Smooth muscle cell (in vitro differentiated cells): ENCODE measurements around the gene NUP98. TPM values are rescaled to one million over a fixed set of nuclear protein-coding genes. Genes with fewer than 3 reads are reported as not detected.

Source experiments
- DNase-seq: peaks from one replicate; lab custom pipeline; 2025; ENCODE audit not compliant: unreplicated experiment; lab: John Stamatoyannopoulos, UW
- H2AFZ ChIP-seq: fragments of 200-600 bp; sonication (generic); 2 replicates; pipeline ENCODE4 v1.6.0; 2016; ENCODE audit warnings: antibody characterized with exemption, low read depth, mild to moderate bottlenecking
- H3F3A ChIP-seq: fragments of 200-600 bp; sonication (generic); 2 replicates; pipeline ENCODE4 v1.6.0; 2017; ENCODE audit warnings: antibody characterized with exemption, low read depth
- H3K27ac ChIP-seq: fragments of 200-600 bp; sonication (generic); 2 replicates; pipeline ENCODE4 v1.5.1; 2016; ENCODE audit warnings: low read depth, mild to moderate bottlenecking
- H3K27me3 ChIP-seq: fragments of 200-600 bp; sonication (generic); 2 replicates; pipeline ENCODE4 v1.6.1; 2016; ENCODE audit warnings: low read depth, mild to moderate bottlenecking
- H3K36me3 ChIP-seq: fragments of 200-600 bp; sonication (generic); 2 replicates; pipeline ENCODE4 v1.5.1; 2016; ENCODE audit warnings: low read depth
- H3K4me1 ChIP-seq: fragments of 200-600 bp; sonication (generic); 2 replicates; pipeline ENCODE4 v1.5.1; 2016; ENCODE audit warnings: low read depth
- H3K4me2 ChIP-seq: fragments of 200-600 bp; sonication (generic); 2 replicates; pipeline ENCODE4 v1.6.0; 2016; ENCODE audit warnings: mild to moderate bottlenecking
- H3K4me3 ChIP-seq: fragments of 200-600 bp; sonication (generic); 2 replicates; pipeline ENCODE4 v1.5.1; 2016; ENCODE audit warnings: mild to moderate bottlenecking
- H3K79me2 ChIP-seq: fragments of 200-600 bp; sonication (generic); 2 replicates; pipeline ENCODE4 v1.6.0; 2016; ENCODE audit warnings: low read depth, mild to moderate bottlenecking
- H3K9ac ChIP-seq: fragments of 200-600 bp; sonication (generic); 2 replicates; pipeline ENCODE4 v1.6.0; 2016; ENCODE audit warnings: low read depth
- H3K9me3 ChIP-seq: fragments of 200-600 bp; sonication (generic); replicated peaks from 2 replicates; pipeline ENCODE4 v1.5.1; 2016; ENCODE audit warnings: low read depth
- H4K20me1 ChIP-seq: fragments of 200-600 bp; sonication (generic); 2 replicates; pipeline ENCODE4 v1.6.0; 2016; ENCODE audit warnings: low read depth
- CTCF ChIP-seq: fragments of 200-600 bp; sonication (generic); IDR thresholded peaks from 2 replicates; pipeline ENCODE4 v1.5.1; 2017; ENCODE audit warnings: borderline replicate concordance, mild to moderate bottlenecking, antibody characterized with exemption; ENCODE audit not compliant: insufficient read depth, poor library complexity, severe bottlenecking
- WGBS: methylation state at CpG from one replicate; pipeline ENCODE4 v1.1.7; 2016; ENCODE audit warnings: low lambda C conversion rate; 5-methylcytosine and 5-hydroxymethylcytosine counted together
- polyA plus RNA-seq: library from polyadenylated mRNA; unstranded; fragments of >200 nt; fragmentation: Nextera tagmentation; extraction: Ambion mirVana; gene quantifications from 2 replicates; pipeline ENCODE4 v1.2.1, GENCODE V29; 2016
- small RNA-seq: library from RNA; depleted of rRNA; stranded (forward); fragments of <200 nt; gene quantifications from one replicate; pipeline ENCODE3, GENCODE V24; 2014
- total RNA-seq: library from RNA; depleted of rRNA; stranded (reverse); fragments of >200 nt; gene quantifications from 2 replicates; pipeline ENCODE4 v1.2.3, GENCODE V29; 2014

Gene NUP98
- total and polyA plus RNA-seq, 2 experiments from 2014 or later = 19.6 to 84.0 TPM

GRCh38 chr11:3626250-3626960 is 170.9 kb downstream of the NUP98 start:
- Histone ChIP-seq H3K4me3 (no peak overlapping the region), H2AFZ (no peak overlapping the region), H3K9me3 (no peaks in the 10 kb centered on the region), H3K27ac (peak overlapping the region; percentile 47), H3K4me2 (no peak overlapping the region), H3K27me3 (no peaks in the 10 kb centered on the region), H3K36me3 (no peaks in the 10 kb centered on the region), H3K9ac (no peak overlapping the region), H3K79me2 (no peaks in the 10 kb centered on the region), H3F3A (no peaks in the 10 kb centered on the region), H4K20me1 (no peaks in the 10 kb centered on the region), H3K4me1 (no peaks in the 10 kb centered on the region)
- 95% methylated on average over 23 of the region's 23 CpGs for WGBS
- TF ChIP-seq CTCF = no peak
- no peak for DNase-seq

Small RNA genes within 50 kb of the gene (small RNA-seq; reads per million reads assigned to genes)
- gene RF00019 = not detected
- gene RNU6-1143P = not detected
- gene RNU7-50P = not detected

Other genes with a start within 250 kb of the NUP98 start
- 3.5 and 4.8 TPM in 2 replicates for gene ART5, start 155.6 kb downstream of the NUP98 start, total RNA-seq
- 2.4 and 5.2 TPM in 2 replicates for gene ART5, start 155.6 kb downstream of the NUP98 start, polyA plus RNA-seq
- not detected in 2 replicates for gene ART1, start 152.4 kb downstream of the NUP98 start, total RNA-seq
- not detected in 2 replicates for gene ART1, start 152.4 kb downstream of the NUP98 start, polyA plus RNA-seq
- 0.58 and 1.0 TPM in 2 replicates for gene CHRNA10, start 126.2 kb downstream of the NUP98 start, total RNA-seq
- 0.41 and 2.3 TPM in 2 replicates for gene CHRNA10, start 126.2 kb downstream of the NUP98 start, polyA plus RNA-seq
- gene PGAP2, start 11.0 kb upstream of the NUP98 start, total RNA-seq = 8.7 and 9.5 TPM in 2 replicates
- gene PGAP2, start 11.0 kb upstream of the NUP98 start, polyA plus RNA-seq = 10.9 and 22.9 TPM in 2 replicates
- 20.2 and 20.7 TPM in 2 replicates for gene RHOG, start 43.4 kb upstream of the NUP98 start, total RNA-seq
- gene RHOG, start 43.4 kb upstream of the NUP98 start, polyA plus RNA-seq = 32.7 and 51.3 TPM in 2 replicates
- gene STIM1, start 58.1 kb upstream of the NUP98 start, total RNA-seq = 19.0 and 31.5 TPM in 2 replicates
- gene STIM1, start 58.1 kb upstream of the NUP98 start, polyA plus RNA-seq = 15.3 and 25.3 TPM in 2 replicates